Tibial artery (tissue), 4 donors: ENCODE results near the gene MAP3K14.

Source experiments
- DNase-seq, 2 donors: peaks; one replicate each; pipeline ENCODE4 v3.0.0-alpha.2; 2019
- H3K27ac ChIP-seq, 2 donors: fragments of 200-600 bp; sonication (generic) in 1 of 2; 1 replicate in 1 of 2; 2 replicates in 1 of 2; pipeline ENCODE4 v1.5.1; 2018 to 2019; ENCODE audit warnings: mild to moderate bottlenecking in 1 of 2
- H3K27me3 ChIP-seq, 2 donors: fragments of 200-600 bp; sonication (generic) in 1 of 2; one replicate each; pipeline versions ENCODE4 v1.5.1 to v1.6.0; 2016 to 2019
- H3K36me3 ChIP-seq, 3 donors: fragments of 200-600 bp; sonication (generic) in 2 of 3; one replicate each; pipeline ENCODE4 v1.5.1; 2016 to 2019; ENCODE audit warnings: mild to moderate bottlenecking in 2 of 3
- H3K4me1 ChIP-seq, 4 donors: fragments of 200-600 bp; sonication (generic) in 2 of 4; 1 replicate in 3 of 4; 2 replicates in 1 of 4; pipeline ENCODE4 v1.5.1; 2016 to 2019
- H3K4me3 ChIP-seq, 2 donors: fragments of 200-600 bp; sonication (generic) in 1 of 2; 1 replicate in 1 of 2; 2 replicates in 1 of 2; pipeline ENCODE4 v1.5.1; 2018 to 2019; ENCODE audit warnings: mild to moderate bottlenecking in 2 of 2
- H3K9me3 ChIP-seq, 3 donors: fragments of 200-600 bp; sonication (generic) in 1 of 3; one replicate each; pipeline ENCODE4 v1.5.1; 2016 to 2019
- intact Hi-C: fragments of 100-400 bp; cut with DNase I; formaldehyde crosslinking; loops from one replicate; pipeline ENCODE4 v1.15.0; 2023; ENCODE audit warnings: low total_unique reads
- TF ChIP-seq, protein P1 (sequence below), 2 experiments: fragments of 200-600 bp in 1 of 2; fragments of 450-650 bp in 1 of 2; IDR thresholded peaks; one replicate each; pipeline ENCODE4 v1.5.1; 2017 to 2019; ENCODE audit warnings: antibody characterized with exemption in 2 of 2, mild to moderate bottlenecking in 1 of 2, moderate library complexity in 1 of 2

The MAP3K14 gene

DNA sequence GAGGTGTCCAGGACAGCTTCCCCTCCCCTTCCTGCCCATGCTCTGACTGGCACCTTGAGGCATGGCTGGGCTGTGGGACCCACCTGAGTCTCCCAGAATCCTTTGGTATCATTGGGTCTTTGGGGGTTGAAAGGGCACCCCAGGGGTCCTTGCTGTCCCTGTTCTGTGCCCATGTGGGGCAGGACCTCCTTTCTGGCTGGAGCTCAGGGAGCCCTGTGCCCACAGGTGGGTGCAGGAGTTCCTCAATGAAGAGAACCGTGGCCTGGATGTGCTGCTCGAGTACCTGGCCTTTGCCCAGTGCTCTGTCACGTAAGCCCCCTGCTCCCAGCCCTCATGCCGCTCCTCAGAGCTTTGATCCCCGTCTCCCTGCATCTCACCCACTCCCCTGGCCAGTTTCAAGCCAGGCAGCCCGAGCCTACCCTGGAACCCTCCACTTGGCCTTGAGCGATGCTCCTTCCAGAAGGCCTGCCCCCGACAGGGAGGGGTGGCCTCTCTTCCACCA lies 83.3 kb downstream of the MAP3K14 start:
- no peak overlapping the region for H3K4me3 ChIP-seq
- H3K27me3 ChIP-seq = peaks cover 0 to 56% of the 10 kb centered on the region in 2 donors
- TF ChIP-seq, protein P1, sequence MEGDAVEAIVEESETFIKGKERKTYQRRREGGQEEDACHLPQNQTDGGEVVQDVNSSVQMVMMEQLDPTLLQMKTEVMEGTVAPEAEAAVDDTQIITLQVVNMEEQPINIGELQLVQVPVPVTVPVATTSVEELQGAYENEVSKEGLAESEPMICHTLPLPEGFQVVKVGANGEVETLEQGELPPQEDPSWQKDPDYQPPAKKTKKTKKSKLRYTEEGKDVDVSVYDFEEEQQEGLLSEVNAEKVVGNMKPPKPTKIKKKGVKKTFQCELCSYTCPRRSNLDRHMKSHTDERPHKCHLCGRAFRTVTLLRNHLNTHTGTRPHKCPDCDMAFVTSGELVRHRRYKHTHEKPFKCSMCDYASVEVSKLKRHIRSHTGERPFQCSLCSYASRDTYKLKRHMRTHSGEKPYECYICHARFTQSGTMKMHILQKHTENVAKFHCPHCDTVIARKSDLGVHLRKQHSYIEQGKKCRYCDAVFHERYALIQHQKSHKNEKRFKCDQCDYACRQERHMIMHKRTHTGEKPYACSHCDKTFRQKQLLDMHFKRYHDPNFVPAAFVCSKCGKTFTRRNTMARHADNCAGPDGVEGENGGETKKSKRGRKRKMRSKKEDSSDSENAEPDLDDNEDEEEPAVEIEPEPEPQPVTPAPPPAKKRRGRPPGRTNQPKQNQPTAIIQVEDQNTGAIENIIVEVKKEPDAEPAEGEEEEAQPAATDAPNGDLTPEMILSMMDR (IDR thresholded peaks at IDR 0.05) = no peak
- DNase-seq = no peak
- intact Hi-C loops = no loop called here
- H3K4me1 ChIP-seq = no peaks in the 10 kb centered on the region
- no peak overlapping the region for H3K27ac ChIP-seq
- no peaks in the 10 kb centered on the region for H3K9me3 ChIP-seq
- no peaks in the 10 kb centered on the region for H3K36me3 ChIP-seq

GRCh38 chr17:45232514-45233422 lies 84.1 kb downstream of the MAP3K14 start:
- H3K27me3 ChIP-seq = peaks cover 0 to 53% of the 10 kb centered on the region in 2 donors
- intact Hi-C loops = no loop called here
- TF ChIP-seq, protein P1 (IDR thresholded peaks at IDR 0.05) = no peak
- H3K9me3 ChIP-seq = no peaks in the 10 kb centered on the region
- H3K27ac ChIP-seq = no peak overlapping the region
- no peak for DNase-seq
- no peaks in the 10 kb centered on the region for H3K36me3 ChIP-seq
- H3K4me3 ChIP-seq = no peak overlapping the region
- no peaks in the 10 kb centered on the region for H3K4me1 ChIP-seq

GRCh38 chr17:45231481-45232116 lies 85.2 kb downstream of the MAP3K14 start:
- H3K4me3 ChIP-seq = no peak overlapping the region
- H3K9me3 ChIP-seq = no peaks in the 10 kb centered on the region
- intact Hi-C loops = no loop called here
- peaks cover 0 to 50% of the 10 kb centered on the region in 2 donors for H3K27me3 ChIP-seq
- H3K4me1 ChIP-seq = no peaks in the 10 kb centered on the region
- no peaks in the 10 kb centered on the region for H3K36me3 ChIP-seq
- DNase-seq = no peak
- TF ChIP-seq, protein P1 (IDR thresholded peaks at IDR 0.05) = no peak
- H3K27ac ChIP-seq = no peak overlapping the region

DNA sequence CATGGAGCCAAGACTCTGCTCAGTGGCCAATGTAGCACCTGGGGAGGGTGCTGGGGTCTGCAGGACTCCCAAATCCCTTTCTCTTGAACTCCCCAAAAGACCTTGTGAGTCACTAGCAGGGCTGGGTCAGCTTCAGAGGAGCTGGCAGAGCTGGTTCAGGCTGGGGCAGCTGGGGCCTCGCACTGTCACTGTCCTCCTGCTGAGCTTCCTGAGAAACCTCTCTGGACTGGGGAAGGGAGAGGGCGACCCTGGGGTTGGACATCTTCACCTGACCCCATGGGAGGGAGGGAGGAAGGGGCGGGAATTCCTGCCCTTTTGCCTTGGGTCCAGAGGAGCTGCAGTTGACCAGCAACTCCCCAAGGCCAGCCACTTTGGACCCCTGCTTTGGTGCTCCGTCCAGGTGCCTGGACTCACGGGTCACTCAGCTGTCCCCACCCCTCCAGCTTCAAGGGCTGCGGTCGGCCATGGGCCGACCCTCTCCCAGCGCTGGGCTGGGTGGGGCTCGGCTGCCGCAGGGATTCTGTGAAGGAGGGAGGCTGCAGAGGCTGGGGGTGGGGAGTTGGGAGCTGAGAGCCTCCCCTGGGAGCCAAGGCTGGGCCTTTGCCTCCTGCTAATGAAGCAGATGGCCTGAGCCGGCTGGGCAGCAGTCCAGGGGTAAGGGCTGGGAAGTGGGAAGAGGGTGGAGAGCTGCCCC lies 85.9 kb downstream of the MAP3K14 start:
- H3K27ac ChIP-seq = no peak overlapping the region
- TF ChIP-seq, protein P1 (IDR thresholded peaks at IDR 0.05) = no peak

DNA sequence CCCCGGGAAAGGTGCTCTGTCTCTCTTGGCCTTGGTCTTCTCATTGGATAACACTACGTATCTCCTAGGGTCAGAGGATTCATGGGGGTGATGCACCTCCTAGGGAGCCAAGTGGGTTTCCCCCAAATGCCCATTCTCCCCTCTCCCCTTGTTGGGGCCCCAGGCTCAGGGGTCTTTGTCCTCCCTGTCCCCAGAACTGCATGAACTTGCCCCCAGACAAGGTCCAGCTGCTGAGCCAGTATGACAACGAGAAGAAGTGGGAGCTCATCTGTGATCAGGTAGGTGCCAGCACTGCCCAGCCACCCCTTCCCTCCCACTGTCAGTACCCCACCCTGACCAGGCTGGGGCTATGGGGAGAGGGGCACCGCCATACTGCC lies 86.4 kb downstream of the MAP3K14 start:
- TF ChIP-seq, protein P1 (IDR thresholded peaks at IDR 0.05) = no peak
- no peak overlapping the region for H3K27ac ChIP-seq
- DNase-seq = no peak

More for the DNA sequence above, 85.9 kb downstream of the MAP3K14 start:
- Histone ChIP-seq H3K27me3 (peaks cover 0 to 44% of the 10 kb centered on the region in 2 donors), H3K36me3 (no peaks in the 10 kb centered on the region), H3K4me3 (no peak overlapping the region), H3K9me3 (no peaks in the 10 kb centered on the region), H3K4me1 (no peaks in the 10 kb centered on the region)
- intact Hi-C loops = no loop called here
- peak in 1 of 2 donors; percentile 64 for DNase-seq

More for the DNA sequence above, 86.4 kb downstream of the MAP3K14 start:
- Histone ChIP-seq H3K9me3 (no peaks in the 10 kb centered on the region), H3K27me3 (peaks cover 0 to 39% of the 10 kb centered on the region in 2 donors), H3K36me3 (no peaks in the 10 kb centered on the region), H3K4me1 (no peaks in the 10 kb centered on the region), H3K4me3 (no peak overlapping the region)
- intact Hi-C loops = no loop called here
